IPS-18c (cell line): ENCODE results near the gene CEACAM4.
"Not testable (repeated sequence)": the region's sequence is repeated elsewhere in the genome, so short reads cannot be mapped to it uniquely, and the experiment has no call there.

Experiments used
- H3K4me3 ChIP-seq: 2 replicates; pipeline ENCODE4 v1.7.0; 2013; ENCODE audit warnings: low read depth, mild to moderate bottlenecking, low read length, moderate library complexity; ENCODE audit not compliant: insufficient read depth
- H3K9me3 ChIP-seq: one replicate; pipeline ENCODE4 v1.6.1; 2013; ENCODE audit warnings: mild to moderate bottlenecking, low read length, moderate library complexity; ENCODE audit not compliant: control insufficient read depth, insufficient read depth

Gene CEACAM4

DNA sequence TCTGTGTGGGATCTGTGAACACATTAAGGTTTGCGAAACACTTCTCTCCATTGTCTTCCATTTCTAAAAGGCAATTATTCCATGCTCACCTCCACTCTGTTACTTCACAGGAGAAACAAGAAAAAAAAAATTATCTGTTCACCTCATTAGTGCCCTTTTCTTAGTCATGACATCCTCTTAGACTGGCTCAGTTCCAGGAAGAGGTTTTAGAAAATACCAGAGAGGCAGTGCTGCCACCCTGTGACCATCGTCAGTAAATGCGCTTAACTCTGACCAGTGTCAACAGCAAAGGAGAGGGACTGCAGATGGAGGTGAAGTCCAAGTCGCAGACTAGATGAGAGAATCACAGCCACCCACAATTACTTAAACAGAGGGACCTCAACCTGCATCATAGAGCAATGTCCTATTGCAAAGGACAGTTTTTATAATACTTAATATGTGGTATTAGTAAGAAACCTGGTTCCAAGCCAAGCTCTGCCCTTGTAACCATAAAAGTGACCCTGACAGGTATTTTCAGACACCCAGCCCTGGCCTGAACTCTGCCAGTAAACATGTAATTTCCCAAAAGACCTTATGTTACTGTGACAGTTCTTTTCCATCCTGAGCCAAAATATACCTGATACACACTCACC lies 31.5 kb downstream of the CEACAM4 start:
- H3K9me3 ChIP-seq: no peaks in the 10 kb centered on the region
- H3K4me3 ChIP-seq: no peak overlapping the region

GRCh38 chr19:41591951-41592562 lies 34.8 kb downstream of the CEACAM4 start:
- Histone ChIP-seq H3K4me3 (no peak overlapping the region), H3K9me3 (no peaks in the 10 kb centered on the region)

DNA sequence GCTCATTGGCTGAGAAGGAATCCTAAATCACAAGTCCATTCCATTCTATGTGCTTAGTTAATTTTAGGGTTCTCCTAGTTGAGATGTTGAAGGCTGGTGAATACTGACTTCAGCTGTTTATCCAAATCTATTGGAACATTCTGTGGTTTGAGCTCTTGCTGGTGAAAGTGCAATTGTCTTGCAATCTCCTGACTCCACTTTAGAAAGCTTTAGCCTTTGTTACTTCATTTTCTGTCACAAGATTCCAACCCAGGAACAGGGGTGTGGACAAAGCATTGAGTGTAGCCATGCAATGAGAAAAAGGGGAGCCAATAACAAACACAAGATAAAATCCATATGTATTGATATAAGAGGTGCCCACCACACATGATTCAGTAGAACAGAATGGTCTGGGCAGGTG lies 35.9 kb downstream of the CEACAM4 start:
- Histone ChIP-seq H3K4me3 (no peak overlapping the region), H3K9me3 (no peaks in the 10 kb centered on the region)

GRCh38 chr19:41589371-41589770 lies 37.5 kb downstream of the CEACAM4 start:
- no peak overlapping the region for H3K4me3 ChIP-seq
- no peaks in the 10 kb centered on the region for H3K9me3 ChIP-seq

DNA sequence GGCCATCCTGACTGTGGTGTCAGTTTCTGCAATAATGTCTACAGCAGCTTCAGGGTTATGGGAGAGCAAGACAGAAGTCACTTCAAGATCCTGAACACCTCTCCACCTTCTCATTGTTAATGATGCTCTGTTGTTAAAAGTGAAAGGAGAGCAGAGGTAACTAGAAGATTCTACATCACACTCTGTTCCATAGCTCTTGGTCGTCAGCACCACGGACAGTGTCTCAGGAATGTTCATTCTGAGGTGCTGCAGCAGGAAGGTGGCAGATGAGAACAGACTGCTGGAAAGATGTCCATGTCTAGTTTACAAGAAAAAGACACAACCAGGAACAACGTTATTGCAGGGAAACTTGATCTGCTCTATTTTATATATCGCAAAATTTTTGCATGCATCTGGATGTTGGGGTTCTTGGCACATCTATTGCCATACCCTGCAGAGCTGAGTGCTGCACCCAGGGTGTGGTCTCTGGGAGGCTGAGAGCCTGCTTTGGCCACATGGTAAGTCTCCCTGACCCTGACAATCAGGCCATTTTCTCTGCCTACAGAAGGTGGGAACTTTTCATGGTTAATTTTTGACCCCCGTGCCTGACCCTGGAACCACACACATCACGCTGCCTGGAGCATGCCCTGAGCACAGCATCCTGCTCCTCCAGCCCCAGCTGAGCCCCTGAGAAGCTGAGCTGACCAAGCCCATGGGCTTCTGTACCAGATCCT lies 38.2 kb downstream of the CEACAM4 start:
- Histone ChIP-seq H3K9me3 (no peaks in the 10 kb centered on the region), H3K4me3 (no peak overlapping the region)

DNA sequence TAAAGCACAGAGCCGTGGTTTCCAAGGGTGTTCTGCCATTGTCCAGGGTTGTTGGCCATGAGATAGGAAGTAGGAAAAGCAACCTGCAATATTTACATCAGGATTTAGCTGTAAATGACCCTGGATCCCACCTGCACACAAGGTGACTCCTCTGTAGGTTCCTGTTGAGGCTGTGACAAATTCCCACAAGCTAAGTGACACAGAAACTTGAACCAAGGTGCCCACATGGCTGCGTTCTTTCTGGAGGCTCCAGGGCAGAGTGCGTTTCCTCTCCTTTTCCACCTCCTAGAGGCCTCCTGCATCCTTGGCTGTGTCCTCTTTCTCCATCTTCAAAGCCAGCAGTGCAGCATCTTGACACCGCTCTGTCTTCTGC lies 39.0 kb downstream of the CEACAM4 start:
- H3K4me3 ChIP-seq: no peak overlapping the region
- no peaks in the 10 kb centered on the region for H3K9me3 ChIP-seq

DNA sequence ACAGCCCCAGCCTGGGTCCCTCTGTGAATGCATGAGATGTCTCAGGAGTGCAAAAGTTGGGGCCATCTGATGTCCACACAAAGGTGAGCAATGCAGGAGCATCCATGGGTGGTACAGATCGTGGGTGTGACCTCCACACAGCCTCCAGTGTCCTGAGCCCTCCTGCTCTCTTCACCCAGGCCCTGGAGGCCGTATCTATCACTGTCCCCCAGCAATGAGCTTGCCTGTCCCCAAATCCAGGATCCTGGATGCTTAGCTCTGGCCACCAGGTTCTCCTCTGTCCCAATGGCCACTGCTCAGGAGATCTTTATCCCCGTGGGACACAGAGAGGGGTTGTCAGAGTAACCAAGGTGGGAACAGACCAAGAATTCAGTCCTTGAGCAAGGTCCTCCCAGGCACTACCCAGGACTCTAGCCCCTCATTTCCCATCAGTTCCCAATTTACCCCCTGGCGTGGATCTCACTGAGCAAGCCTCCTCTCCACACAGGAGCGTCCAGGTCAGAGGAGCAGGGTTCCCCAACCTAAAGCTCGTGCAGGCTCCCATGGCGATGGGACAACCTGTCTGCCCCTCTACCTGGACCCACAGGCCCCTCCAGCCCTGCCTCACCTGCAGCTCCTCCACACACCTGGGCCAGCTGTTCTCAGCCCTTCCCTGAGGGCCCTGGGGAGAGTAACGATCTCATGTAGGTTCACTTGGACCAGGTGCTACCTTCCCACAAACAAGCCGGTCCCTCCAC lies 39.6 kb downstream of the CEACAM4 start:
- Histone ChIP-seq H3K9me3 (no peaks in the 10 kb centered on the region), H3K4me3 (no peak overlapping the region)

DNA sequence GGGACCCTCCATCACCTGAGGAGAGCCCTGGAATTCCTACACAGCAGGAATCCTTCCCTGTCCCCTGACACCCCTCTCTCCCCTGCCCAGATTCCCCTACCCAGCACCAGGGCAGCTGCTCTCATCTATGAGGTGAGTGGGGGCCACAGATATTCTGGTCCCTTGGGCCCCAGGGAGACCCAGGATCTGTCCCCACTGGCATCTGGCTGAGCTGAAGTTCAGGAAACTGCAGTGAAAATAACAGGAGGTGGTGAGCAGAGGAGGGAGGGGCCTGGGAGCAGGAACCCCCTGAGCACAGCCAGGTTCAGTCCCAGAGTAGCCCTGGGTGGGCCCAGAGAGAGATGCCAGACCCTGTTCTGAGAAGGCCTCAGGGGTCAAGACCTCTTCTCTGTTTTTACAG lies 40.8 kb downstream of the CEACAM4 start:
- H3K9me3 ChIP-seq: peaks cover 2% of the 10 kb centered on the region
- H3K4me3 ChIP-seq: no peak overlapping the region

GRCh38 chr19:41584931-41585330 lies 41.9 kb downstream of the CEACAM4 start:
- peaks cover 2% of the 10 kb centered on the region for H3K9me3 ChIP-seq
- H3K4me3 ChIP-seq: no peak overlapping the region

DNA sequence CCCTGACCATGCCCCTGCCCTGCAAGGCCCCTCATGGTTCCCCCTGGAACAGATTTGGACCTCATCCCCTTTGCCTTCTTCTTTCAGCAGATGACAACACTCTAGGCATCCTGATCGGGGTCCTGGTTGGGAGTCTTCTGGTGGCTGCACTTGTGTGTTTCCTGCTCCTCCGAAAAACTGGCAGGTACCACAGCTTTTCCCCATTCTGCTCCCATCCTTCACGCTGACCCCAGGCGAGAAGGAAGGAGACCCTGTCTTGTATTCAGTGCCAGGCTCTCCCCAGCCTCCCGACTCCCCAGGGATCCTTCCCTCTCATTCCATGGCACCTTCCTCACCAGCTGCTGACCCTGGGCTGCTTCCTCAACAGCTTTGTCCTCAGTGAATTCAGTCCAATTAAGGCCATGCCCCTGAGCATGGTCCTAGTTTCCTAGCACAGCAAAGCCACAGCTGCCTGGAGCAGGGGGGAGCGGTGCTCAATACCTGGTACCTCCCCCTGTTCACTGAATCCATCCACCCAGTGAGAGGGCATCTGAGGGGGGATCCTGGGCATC lies 42.5 kb downstream of the CEACAM4 start:
- Histone ChIP-seq H3K9me3 (peaks cover 2% of the 10 kb centered on the region), H3K4me3 (no peak overlapping the region)

GRCh38 chr19:41582577-41583182 lies 44.2 kb downstream of the CEACAM4 start:
- H3K9me3 ChIP-seq, H3K4me3 ChIP-seq: not testable (repeated sequence)

- not testable (repeated sequence) for H3K9me3 ChIP-seq, H3K4me3 ChIP-seq
These were observed 45.8 kb downstream of the CEACAM4 start for GRCh38 chr19:41581068-41581467.

GRCh38 chr19:41578886-41579285 lies 48.0 kb downstream of the CEACAM4 start:
- Histone ChIP-seq H3K9me3 (peaks cover 4% of the 10 kb centered on the region), H3K4me3 (no peak overlapping the region)

DNA sequence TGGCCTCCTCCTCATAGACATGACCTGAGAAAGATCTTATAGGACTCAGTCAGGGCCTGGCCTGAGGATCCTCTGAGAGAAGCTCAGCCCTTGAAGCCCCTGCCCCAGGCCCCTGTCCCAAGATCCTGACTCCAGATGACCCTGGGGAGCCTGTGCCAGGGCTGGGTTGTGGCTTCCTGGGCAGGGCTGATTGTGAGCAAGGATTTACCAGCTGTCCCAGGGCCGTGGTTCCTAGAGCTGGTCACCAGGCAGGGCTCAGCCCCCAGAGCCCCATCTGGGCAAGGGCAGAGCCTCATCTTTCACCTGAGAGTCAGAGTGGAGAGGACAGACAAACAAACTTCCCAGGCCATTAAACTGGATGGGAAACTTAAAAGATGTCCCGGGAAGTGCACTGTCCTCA lies 49.0 kb downstream of the CEACAM4 start:
- Histone ChIP-seq H3K4me3 (no peak overlapping the region), H3K9me3 (peaks cover 4% of the 10 kb centered on the region)

DNA sequence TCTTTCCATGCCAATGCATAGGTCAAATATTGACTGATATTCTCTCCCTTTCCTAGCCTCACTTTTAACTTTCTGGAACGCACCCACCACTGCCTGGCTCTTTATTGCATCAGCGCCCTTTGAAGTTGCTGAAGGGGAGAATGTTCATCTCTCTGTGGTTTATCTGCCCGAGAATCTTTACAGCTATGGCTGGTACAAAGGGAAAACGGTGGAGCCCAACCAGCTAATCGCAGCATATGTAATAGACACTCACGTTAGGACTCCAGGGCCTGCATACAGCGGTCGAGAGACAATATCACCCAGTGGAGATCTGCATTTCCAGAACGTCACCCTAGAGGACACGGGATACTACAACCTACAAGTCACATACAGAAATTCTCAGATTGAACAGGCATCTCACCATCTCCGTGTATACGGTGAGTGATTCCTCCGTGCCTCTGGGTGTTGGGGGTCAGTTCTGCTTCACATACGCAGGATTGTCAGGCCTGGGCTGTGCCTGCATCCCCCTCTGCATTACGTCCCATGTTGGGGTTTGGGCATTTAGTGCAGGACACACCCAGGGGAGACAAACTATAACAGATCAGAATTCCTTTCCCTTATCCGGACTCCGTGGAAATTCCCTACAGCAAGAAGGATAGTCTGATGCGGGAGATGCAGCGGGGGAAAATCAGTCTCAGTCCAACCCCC lies 49.6 kb downstream of the CEACAM4 start:
- no peak overlapping the region for H3K4me3 ChIP-seq
- peaks cover 4% of the 10 kb centered on the region for H3K9me3 ChIP-seq

GRCh38 chr19:41575998-41576397 lies 50.9 kb downstream of the CEACAM4 start, which contains the start of gene CEACAM21:
CEACAM21 (plus strand) TSS chr19:41576166; CDS start chr19:41576275, 109 bp downstream.
- H3K4me3 ChIP-seq: no peak within 1 kb of the TSS

More at GRCh38 chr19:41575998-41576397, 50.9 kb downstream of the CEACAM4 start, which contains the start of gene CEACAM21:
- H3K9me3 ChIP-seq: peaks cover 2% of the 10 kb centered on the region
